HG03469 (cell line): Measurements from ENCODE around the gene MAGEB6.
"Not testable (repeated sequence)": the region's sequence is repeated elsewhere in the genome, so short reads cannot be mapped to it uniquely, and the experiment has no call there.

Experiments used
- ATAC-seq: cut with Tn5 transposase; IDR thresholded peaks from one replicate; pipeline ENCODE4 v1.9.1; 2021; ENCODE audit warnings: mild to moderate bottlenecking, moderate library complexity, moderate number of reproducible peaks; ENCODE audit not compliant: unreplicated experiment

MAGEB6 gene

GRCh38 chrX:26192204-26192603 lies at the start of gene MAGEB6:
Gene MAGEB6, plus strand, starts transcription at chrX:26192440. Its CDS starts 1,407 bp downstream, at chrX:26193847.
- ATAC-seq: no peak

GRCh38 chrX:26146024-26146423 lies 46.2 kb upstream of the MAGEB6 start:
- no peak for ATAC-seq

- ATAC-seq: no peak
These were observed 31.9 kb upstream of the MAGEB6 start, which contains the start of gene MAGEB6B for GRCh38 chrX:26160301-26160700. Gene MAGEB6B, plus strand, starts transcription at chrX:26160601. Its CDS starts 0 bp downstream, at chrX:26160601.

- no peak for ATAC-seq
These were observed 11.3 kb downstream of the MAGEB6 start for GRCh38 chrX:26203561-26203960.

GRCh38 chrX:26204717-26205116 lies 12.5 kb downstream of the MAGEB6 start:
- ATAC-seq: not testable (repeated sequence)

- ATAC-seq: no peak
These were observed 15.8 kb downstream of the MAGEB6 start for GRCh38 chrX:26208012-26208411.

- ATAC-seq: no peak
These were observed 23.6 kb downstream of the MAGEB6 start, which contains the start of gene MAGEB5 for GRCh38 chrX:26215869-26216268. Gene MAGEB5, plus strand, starts transcription at chrX:26216169. Its CDS starts 1,133 bp downstream, at chrX:26217302.

GRCh38 chrX:26219351-26219750 lies 27.1 kb downstream of the MAGEB6 start:
- no peak for ATAC-seq

- ATAC-seq: no peak
These were observed 41.9 kb downstream of the MAGEB6 start for GRCh38 chrX:26234177-26234576.
